Measurements from ENCODE around the gene CHAF1B. TPM values are rescaled to one million over a fixed set of nuclear protein-coding genes. Genes with fewer than 3 reads are reported as not detected.
"Not testable (repeated sequence)": the region's sequence is repeated elsewhere in the genome, so short reads cannot be mapped to it uniquely, and the experiment has no call there.

Gene CHAF1B
- 2.4 TPM for total RNA-seq

GRCh38 chr21:36385233-36386030, at the start of gene CHAF1B:
CHAF1B (plus strand) TSS chr21:36385392; CDS start chr21:36386137, 745 bp downstream.
- peak; percentile 77 to 78 (median 77) for DNase-seq (ENCODE audit: low read depth in 2 of 3, low spot score in 2 of 3)

- no peak for DNase-seq (ENCODE audit: low read depth in 2 of 3, low spot score in 2 of 3)
Measured at GRCh38 chr21:36337099-36337509, 48.1 kb upstream of the CHAF1B start.

DNA sequence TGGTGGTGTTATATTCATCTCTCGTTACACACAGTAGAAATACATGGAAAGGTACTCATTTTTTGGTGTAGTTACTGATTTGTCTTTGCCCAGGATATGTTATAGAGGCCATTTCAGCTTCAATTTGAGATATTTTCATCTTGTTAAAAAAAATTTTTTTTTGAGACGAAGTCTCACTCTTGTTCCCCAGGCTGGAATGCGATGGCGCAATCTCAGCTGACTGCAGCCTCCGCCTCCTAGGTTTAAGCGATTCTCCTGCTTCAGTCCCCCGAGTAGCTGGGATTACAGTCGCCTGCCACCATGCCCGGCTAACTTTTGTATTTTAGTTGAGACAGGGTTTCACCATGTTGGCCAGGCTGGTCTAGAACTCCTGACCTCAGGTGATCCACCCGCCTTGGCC, 46.2 kb upstream of the CHAF1B start:
- no peak for DNase-seq (ENCODE audit: low read depth in 2 of 3, low spot score in 2 of 3)

DNA sequence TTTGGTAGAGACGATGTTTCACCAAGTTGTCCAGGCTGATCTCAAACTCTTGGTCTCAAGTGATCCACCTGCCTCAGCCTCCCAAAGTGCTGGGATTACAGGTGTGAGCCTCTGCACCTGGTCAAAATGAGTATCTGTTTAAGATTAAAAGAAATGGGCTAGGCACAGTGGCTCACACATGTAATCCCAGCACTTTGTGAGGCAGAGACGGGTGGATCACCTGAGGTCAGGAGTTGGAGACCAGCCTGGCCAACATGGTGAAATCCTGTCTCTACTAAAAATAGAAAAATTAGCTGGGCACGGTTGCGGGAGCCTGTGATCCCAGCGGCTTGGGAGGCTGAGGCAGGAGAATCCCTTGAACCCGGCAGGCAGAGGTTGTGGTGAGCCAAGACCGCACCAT, 42.6 kb upstream of the CHAF1B start:
- DNase-seq (ENCODE audit: low read depth in 2 of 3, low spot score in 2 of 3) = not testable (repeated sequence)

DNA sequence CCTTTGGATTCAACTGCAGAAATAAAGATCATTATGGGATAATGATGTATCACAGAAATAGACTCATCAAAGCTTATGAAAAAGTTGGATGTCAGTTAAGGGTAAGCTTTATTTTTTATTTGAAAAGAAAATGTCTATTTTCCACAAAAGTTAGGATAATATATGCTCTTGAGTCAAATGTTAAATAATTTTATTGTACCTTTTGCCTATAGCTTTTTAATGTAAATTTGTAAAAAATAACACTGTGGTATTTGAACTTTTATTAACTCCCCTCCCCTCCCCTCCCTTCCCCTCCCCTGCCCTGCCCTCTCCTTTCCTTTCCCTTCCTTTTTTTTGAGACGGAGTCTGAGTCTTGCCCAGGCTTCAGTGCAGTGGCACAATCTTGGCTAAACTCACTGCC, 40.3 kb upstream of the CHAF1B start:
- DNase-seq (ENCODE audit: low read depth in 2 of 3, low spot score in 2 of 3) = no peak

GRCh38 chr21:36347278-36347961, 37.8 kb upstream of the CHAF1B start:
- DNase-seq (ENCODE audit: low read depth in 2 of 3, low spot score in 2 of 3) = no peak

DNA sequence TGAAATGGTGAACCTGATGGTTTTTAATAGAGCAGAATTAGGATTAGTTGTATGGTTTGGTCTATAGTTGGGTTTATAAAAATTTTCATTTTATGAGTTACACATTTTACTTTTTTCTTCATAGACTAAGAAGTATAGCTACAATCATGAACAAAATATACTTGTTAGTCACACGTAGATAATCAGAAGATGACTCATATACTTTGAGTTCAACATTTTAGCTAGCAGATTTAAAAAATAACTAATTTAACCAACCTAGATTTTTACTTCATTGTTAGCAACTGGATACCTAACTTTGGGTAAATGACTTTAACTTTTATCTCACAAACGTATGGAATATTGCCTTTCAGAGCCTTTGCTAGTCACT, 37.2 kb upstream of the CHAF1B start:
- no peak for DNase-seq (ENCODE audit: low read depth in 2 of 3, low spot score in 2 of 3)

DNA sequence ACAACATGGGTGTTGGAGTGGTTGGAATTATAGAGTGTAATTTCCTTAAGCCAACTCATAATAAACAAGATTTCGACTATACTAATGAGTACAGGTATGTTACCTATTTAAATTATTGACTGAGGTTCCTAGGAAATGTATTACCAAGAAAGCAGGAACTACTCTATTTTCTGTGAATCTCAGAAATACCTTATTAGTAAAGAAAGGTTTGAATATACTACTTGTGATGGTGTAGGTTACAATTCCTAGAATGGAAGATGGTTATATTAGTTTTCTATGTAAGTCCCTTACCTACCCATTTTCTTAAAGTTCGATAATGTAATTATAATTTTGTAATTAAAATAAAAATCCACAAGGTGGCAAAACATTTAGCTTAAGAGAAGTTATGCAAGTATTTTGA, 35.9 kb upstream of the CHAF1B start:
- no peak for DNase-seq (ENCODE audit: low read depth in 2 of 3, low spot score in 2 of 3)

GRCh38 chr21:36350282-36350910, 34.8 kb upstream of the CHAF1B start:
- no peak for DNase-seq (ENCODE audit: low read depth in 2 of 3, low spot score in 2 of 3)

DNA sequence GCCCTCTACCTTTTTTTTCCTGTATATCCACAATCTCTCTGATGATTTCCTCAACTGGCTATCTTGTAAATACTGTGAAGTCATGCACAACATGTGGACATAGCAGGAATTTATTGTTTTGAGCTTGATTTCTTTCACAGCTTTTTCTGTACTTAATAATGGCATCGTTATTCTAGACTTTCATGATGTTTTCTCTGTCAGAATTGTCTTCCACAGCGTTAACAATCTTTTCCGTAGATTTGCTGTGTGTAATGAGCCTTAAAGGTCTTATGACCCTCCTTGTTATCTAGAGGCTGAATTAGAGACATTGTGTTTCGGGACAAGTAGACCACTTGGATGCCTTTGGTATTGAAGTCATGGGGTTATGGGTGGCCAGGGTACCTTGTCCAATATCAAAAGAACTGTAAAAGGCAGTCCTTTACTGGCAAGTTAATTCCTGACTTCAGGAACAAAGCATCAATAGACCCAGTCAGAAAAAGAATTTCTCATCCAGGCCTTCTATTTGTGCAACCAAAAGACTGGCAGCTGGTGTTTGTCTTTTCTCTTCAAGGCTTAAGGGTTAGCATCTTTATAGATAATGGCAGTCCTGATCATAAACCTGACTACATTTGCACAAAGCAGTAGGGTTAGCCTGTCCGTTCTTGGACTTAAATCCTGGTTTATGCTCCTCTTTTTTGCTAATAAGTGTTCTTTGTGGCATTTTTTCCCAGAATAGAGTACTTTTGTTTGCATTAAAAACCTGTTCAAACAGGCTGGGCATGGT, 30.1 kb upstream of the CHAF1B start:
- DNase-seq (ENCODE audit: low read depth in 2 of 3, low spot score in 2 of 3) = no peak

GRCh38 chr21:36355868-36356267, 29.3 kb upstream of the CHAF1B start:
- no peak for DNase-seq (ENCODE audit: low read depth in 2 of 3, low spot score in 2 of 3)

- no peak for DNase-seq (ENCODE audit: low read depth in 2 of 3, low spot score in 2 of 3)
Measured at GRCh38 chr21:36359185-36359584, 26.0 kb upstream of the CHAF1B start.

DNA sequence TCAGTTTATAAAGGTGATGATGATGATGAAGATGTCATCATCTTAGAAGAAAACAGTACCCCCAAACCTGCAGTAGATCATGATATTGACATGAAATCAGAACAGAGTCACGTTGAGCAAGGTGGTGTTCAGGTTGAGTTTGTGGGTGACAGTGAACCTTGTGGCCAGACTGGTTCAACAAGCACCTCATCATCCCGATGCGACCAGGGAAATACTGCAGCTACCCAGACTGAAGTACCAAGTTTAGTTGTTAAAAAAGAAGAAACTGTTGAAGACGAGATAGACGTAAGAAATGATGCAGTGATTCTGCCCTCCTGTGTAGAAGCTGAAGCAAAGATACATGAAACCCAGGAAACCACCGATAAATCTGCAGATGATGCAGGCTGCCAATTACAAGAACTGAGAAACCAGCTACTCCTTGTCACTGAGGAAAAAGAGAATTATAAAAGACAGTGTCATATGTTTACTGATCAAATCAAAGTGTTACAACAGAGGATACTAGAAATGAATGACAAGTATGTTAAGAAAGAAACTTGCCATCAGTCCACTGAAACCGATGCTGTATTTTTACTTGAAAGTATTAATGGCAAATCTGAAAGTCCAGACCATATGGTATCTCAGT, 16.0 kb upstream of the CHAF1B start:
- no peak for DNase-seq (ENCODE audit: low read depth in 2 of 3, low spot score in 2 of 3)

GRCh38 chr21:36375994-36376393, 9.2 kb upstream of the CHAF1B start:
- DNase-seq (ENCODE audit: low read depth in 2 of 3, low spot score in 2 of 3) = no peak

- DNase-seq (ENCODE audit: low read depth in 2 of 3, low spot score in 2 of 3) = no peak
Measured at GRCh38 chr21:36377391-36377842, 7.8 kb upstream of the CHAF1B start.

- DNase-seq (ENCODE audit: low read depth in 2 of 3, low spot score in 2 of 3) = no peak
Measured at GRCh38 chr21:36379251-36379650, 5.9 kb upstream of the CHAF1B start.

GRCh38 chr21:36381841-36382589, 3.2 kb upstream of the CHAF1B start:
- DNase-seq (ENCODE audit: low read depth in 2 of 3, low spot score in 2 of 3) = no peak

DNA sequence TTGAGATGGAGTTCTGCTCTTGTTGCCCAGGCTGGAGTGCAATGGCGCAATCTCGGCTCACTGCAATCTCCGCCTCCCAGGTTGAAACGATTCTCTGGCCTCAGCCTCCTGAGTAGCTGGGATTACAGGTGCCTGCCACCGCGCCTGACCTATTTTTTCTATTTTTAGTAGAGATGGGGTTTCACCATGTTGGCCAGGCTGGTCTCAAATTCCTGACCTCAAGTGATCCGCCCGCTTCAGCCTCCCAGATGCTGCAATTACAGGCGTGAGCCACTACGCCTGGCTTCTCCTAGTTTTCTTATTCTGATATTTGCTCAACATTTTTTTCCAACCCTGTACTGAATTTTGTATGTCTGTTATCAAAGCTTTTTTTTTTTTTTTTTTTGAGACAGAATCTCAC, 2.5 kb upstream of the CHAF1B start:
- not testable (repeated sequence) for DNase-seq (ENCODE audit: low read depth in 2 of 3, low spot score in 2 of 3)

GRCh38 chr21:36384885-36385232, 333 bp upstream of the CHAF1B start:
- no peak for DNase-seq (ENCODE audit: low read depth in 2 of 3, low spot score in 2 of 3)
